ENCODE measurements around the gene IRX6.

IRX6 gene

DNA sequence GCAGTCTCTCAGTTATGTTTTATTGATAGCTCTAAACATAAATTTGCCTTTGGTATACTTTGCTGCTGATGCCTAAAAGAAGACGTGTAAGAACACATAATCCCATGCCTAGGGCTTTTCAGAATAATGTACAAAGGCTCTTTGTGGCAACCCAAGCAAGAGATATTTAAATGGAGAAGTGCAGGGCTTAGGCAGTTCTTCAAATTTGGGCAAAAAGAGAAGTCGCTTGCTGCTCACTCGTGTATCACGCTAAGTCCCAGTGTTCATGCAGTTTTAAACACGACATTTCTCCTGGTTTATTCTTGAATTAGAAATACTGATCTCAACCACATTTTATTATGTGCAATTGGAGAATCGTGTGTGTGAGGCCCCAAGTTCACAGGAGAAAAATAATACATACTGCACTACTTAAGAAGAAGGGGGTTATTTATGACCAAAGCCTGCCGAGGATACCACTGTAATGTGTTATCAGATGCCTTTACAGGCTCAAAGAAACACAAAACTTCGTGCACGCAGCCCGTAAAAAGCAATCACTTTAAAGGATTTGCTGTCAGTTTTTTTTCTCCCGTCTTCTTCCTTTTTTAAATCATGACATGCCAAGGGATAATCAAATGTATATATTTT, 22.5 kb upstream of the IRX6 start:
- POLR2A ChIA-PET: no interaction called here
- no peak overlapping the region for H3K4me3 ChIP-seq (ENCODE audit: low read depth, low read length)
- CTCF ChIA-PET: no interaction called here
- no peak for DNase-seq (ENCODE audit: low read depth, low spot score)
- TF ChIP-seq, protein P1, sequence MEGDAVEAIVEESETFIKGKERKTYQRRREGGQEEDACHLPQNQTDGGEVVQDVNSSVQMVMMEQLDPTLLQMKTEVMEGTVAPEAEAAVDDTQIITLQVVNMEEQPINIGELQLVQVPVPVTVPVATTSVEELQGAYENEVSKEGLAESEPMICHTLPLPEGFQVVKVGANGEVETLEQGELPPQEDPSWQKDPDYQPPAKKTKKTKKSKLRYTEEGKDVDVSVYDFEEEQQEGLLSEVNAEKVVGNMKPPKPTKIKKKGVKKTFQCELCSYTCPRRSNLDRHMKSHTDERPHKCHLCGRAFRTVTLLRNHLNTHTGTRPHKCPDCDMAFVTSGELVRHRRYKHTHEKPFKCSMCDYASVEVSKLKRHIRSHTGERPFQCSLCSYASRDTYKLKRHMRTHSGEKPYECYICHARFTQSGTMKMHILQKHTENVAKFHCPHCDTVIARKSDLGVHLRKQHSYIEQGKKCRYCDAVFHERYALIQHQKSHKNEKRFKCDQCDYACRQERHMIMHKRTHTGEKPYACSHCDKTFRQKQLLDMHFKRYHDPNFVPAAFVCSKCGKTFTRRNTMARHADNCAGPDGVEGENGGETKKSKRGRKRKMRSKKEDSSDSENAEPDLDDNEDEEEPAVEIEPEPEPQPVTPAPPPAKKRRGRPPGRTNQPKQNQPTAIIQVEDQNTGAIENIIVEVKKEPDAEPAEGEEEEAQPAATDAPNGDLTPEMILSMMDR (IDR thresholded peaks at IDR 0.05; ENCODE audit: insufficient read depth, low read length, missing control alignments): no peak

DNA sequence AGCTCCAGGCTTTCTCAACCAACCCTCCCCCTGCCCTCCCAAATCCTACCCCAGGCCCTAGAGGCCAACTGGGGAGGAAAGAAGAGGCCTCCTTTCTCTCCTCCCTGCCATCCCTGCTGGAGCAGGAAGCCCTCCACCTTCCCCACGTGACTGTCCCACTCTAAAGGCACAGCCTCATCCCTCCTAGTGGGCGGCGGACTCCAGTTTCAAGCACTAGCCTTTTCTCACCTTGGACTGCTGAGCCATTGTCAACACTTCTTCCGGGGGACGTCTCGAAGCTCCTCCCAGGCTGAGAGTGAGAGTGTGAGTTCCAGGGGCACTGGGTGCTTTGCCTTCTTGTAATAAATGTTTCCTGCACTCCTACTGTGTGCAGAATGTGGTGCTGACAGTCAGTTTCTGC, 21.4 kb upstream of the IRX6 start:
- no peak overlapping the region for H3K4me3 ChIP-seq (ENCODE audit: low read depth, low read length)
- no peak for DNase-seq (ENCODE audit: low read depth, low spot score)
- TF ChIP-seq, protein P1 (IDR thresholded peaks at IDR 0.05; ENCODE audit: insufficient read depth, low read length, missing control alignments): no peak
- ChIA-PET CTCF (no interaction called here), POLR2A (no interaction called here)

DNA sequence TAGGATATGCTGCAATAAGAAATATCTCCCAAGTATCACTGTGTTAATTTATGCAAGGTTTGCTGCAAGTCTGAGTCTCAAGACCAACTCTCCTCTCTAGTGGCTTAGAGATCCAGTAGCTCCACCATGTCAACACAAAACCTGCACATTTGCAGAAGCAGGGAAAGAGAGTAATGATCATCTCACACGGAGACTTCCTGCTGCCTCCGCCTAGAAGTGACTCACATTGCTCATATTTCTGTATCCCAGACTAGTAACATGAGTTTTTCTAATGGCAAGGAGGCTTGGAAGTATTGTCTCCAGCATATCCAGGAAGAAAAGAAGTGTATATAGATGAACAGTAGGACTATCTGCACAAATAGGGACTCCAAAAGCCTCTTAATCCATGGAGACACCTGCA, 15.0 kb upstream of the IRX6 start:
- H3K4me3 ChIP-seq (ENCODE audit: low read depth, low read length): no peak overlapping the region
- DNase-seq (ENCODE audit: low read depth, low spot score): no peak
- TF ChIP-seq, protein P1 (IDR thresholded peaks at IDR 0.05; ENCODE audit: insufficient read depth, low read length, missing control alignments): no peak
- ChIA-PET CTCF (no interaction called here), POLR2A (no interaction called here)

DNA sequence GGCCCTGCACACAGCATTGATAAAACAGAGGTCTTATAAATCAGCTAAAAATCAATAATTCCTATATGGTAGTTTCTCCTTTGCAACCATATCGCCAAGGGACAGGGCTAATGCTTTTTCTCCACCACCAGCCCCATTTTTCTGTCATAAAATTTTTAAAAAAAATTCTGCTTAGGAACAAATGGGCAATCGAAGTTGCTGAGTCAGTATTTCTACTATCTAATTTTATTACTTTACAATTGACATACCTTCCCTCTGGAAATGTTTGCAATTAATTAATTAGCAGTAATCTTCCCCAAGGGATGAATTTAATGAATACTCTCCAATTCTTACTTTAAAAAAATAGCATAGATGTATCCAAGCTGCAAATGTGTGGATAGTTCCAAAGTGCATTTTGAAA, 1.7 kb upstream of the IRX6 start:
- CTCF ChIA-PET: no interaction called here
- DNase-seq (ENCODE audit: low read depth, low spot score): no peak
- POLR2A ChIA-PET: no interaction called here
- no peak overlapping the region for H3K4me3 ChIP-seq (ENCODE audit: low read depth, low read length)
- TF ChIP-seq, protein P1 (IDR thresholded peaks at IDR 0.05; ENCODE audit: insufficient read depth, low read length, missing control alignments): no peak

DNA sequence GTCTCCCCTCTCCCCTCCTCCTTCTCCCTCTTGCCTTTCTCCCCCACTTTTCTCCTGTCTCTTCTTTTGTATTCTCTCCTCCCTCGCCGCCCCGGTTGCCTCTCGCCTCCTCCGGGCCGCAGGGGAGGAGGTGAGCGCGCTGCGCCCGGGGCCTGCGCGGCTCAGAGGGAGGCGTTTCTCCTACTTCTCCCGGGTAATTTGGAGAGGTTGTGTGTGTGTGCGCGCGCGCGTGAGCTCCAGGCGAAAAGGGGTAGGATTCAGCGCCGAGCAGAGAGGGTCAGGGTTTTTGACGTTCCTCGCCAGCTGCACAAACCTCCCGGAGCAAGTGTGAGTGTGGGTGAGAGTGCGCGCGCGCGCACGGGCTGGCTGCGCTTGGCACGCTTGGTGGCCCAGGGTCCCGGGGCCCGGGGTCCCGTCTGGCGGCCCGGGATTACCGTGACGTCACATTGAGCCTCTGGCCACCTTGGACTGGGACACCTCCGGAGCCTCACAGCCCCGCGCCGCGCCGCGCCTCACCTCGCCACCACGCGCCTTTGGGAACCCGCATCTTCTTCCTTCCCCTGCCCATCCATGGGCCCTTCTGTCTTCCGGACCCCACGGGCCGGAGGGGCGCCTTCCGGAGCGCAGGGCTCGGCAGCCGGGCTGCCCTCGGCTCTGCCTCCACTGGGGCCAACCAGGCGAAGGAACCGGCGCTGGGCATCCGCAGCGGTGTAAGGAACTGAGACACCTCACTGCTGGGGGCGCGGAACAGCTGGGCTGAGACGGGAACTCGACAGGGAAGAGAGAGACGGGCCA, 479 bp downstream of the IRX6 start:
- TF ChIP-seq, protein P1 (IDR thresholded peaks at IDR 0.05; ENCODE audit: insufficient read depth, low read length, missing control alignments): no peak
- no peak for DNase-seq (ENCODE audit: low read depth, low spot score)
- POLR2A ChIA-PET: no interaction called here
- no peak overlapping the region for H3K4me3 ChIP-seq (ENCODE audit: low read depth, low read length)
- CTCF ChIA-PET: no interaction called here

DNA sequence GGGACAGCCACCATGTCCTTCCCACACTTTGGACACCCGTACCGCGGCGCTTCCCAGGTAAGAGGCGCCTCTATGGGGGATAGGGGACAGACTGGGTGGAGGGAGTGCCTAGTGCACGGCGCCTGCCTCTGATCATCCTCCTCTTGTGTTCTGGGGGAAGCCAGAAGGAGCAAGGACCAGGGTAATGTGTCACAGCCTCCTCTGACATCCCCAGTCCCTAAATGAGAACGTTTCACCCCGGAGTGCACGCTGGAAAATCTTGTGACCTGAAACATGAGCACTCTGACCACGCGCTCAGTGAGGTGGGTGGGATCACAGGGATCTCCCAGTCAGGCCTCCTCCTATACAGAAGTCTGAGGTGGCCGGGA, 1.1 kb downstream of the IRX6 start:
- TF ChIP-seq, protein P1 (IDR thresholded peaks at IDR 0.05; ENCODE audit: insufficient read depth, low read length, missing control alignments): no peak
- no peak for DNase-seq (ENCODE audit: low read depth, low spot score)
- no peak overlapping the region for H3K4me3 ChIP-seq (ENCODE audit: low read depth, low read length)
- POLR2A ChIA-PET: no interaction called here
- CTCF ChIA-PET: no interaction called here
